ENCODE measurements around the gene IPO8. TPM values are rescaled to one million over a fixed set of nuclear protein-coding genes. Genes with fewer than 3 reads are reported as not detected.

IPO8 gene
- total RNA-seq, result 41.8 and 50.5 TPM in 2 replicates

DNA sequence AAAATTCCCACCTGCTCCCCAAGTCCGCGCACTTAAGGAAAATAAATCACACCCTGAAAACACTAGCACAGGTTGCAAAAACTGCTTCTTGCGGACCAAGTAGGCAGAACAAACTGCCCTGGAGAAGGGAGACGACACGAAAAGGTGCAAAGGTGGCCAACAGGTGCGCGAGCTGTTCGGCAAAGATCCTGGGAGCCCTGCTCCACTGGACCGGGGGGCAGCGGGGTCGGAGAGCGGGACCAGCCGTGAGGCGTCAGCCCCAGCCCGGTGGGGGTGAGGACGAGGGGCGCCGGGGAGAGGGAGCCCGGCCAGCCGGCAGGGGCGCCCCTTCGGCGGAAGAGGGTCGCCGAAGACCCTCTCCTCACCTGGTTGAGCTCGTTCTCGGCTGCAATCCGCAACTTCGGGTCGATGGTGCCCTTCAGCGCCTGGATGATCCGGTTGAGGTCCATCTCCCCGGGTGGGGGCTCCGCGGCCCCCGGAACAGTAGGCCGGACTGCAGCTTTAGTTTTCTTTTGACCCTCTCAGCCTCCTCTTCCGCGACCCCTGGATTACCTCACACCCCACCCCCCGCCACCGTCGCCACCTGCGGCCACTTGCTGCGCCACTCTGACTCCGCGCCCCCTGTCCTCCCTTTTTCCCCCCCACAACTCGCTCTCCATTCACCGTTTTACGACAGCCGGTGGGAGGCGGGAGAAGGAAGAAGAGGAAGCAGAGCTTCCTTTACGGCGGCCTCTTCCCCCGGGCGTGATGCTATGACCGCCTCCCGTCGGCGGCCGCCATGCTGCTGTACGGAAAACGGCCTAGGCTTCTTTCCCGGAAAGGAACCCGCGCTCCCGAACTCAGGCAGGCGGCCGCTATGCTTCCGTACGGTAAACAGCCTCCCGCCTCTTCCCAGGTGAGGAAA, at the start of gene IPO8:
TSS of gene IPO8 (minus strand) at position 671 of the 904 bp plus-strand sequence. CDS start at position 449, 222 bp downstream.
- Mint-ChIP-seq H3K9me3 (no peaks in the 10 kb centered on the region), H3K4me1 (ENCODE audit: low read depth) (peaks cover 40% of the 10 kb centered on the region), H3K4me3 (peak within 1 kb of the TSS; percentile 96), H3K27ac (peak within 1 kb of the TSS; percentile 94), H3K27me3 (ENCODE audit: insufficient read depth) (peaks cover 6% of the 10 kb centered on the region), H3K36me3 (ENCODE audit: low read depth) (no peaks in the 10 kb centered on the region)
- DNase-seq (ENCODE audit: low spot score), result peak; percentile 80
- intact Hi-C loops (cut with micrococcal nuclease), result loop anchor here (1.0 to 10.0 kb wide), 4 partner anchors 59 to 1315 kb away; partner anchors contain the start of genes CAPRIN2 and DDX11

DNA sequence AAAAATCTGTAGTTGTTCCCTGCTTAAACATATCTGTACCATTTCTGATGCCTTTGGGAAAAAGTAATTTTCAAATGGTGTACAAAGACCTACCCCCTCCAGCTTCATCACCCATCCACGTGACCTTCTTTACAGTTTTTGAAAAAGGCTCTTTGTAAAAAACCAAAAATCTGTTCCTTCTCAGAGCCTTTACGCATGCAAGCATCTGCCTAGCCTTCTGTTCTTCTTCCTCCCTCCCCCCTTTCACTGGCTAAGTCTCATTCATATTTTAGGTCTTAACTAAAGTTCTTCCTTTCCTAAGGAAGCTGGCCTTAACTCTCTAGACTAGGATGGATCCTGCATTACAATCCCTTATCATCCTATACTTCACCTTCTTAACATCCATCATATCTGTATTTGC, 48.7 kb upstream of the IPO8 start:
- Mint-ChIP-seq H3K36me3 (ENCODE audit: low read depth) (peaks cover 8% of the 10 kb centered on the region), H3K9me3 (no peaks in the 10 kb centered on the region), H3K27me3 (ENCODE audit: insufficient read depth) (no peaks in the 10 kb centered on the region), H3K4me3 (no peak overlapping the region), H3K4me1 (ENCODE audit: low read depth) (no peaks in the 10 kb centered on the region), H3K27ac (no peak overlapping the region)
- DNase-seq (ENCODE audit: low spot score), result no peak
- intact Hi-C loops (cut with micrococcal nuclease), result no loop called here

DNA sequence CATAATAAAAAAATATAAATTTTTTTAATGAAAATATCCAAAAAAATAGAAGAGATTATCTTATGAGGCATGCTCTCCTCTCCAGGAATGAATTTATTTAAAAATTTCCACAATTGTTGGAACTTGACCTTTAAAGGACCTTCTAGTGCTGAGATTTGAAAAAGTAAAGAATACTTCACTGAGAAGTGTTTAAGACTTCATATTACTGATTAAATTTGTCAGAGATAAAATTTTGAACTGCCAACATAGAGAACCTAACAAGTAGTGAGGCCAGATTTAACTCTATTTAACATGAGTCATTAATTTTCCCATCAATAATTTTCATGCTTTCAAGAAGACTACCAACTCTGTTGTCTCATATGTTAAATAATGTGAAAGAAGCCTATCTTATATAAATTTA, 44.6 kb upstream of the IPO8 start:
- Mint-ChIP-seq H3K9me3 (no peaks in the 10 kb centered on the region), H3K4me1 (ENCODE audit: low read depth) (no peaks in the 10 kb centered on the region), H3K36me3 (ENCODE audit: low read depth) (peaks cover 16% of the 10 kb centered on the region), H3K27me3 (ENCODE audit: insufficient read depth) (no peaks in the 10 kb centered on the region), H3K27ac (no peak overlapping the region), H3K4me3 (no peak overlapping the region)
- intact Hi-C loops (cut with micrococcal nuclease), result no loop called here
- no peak for DNase-seq (ENCODE audit: low spot score)

DNA sequence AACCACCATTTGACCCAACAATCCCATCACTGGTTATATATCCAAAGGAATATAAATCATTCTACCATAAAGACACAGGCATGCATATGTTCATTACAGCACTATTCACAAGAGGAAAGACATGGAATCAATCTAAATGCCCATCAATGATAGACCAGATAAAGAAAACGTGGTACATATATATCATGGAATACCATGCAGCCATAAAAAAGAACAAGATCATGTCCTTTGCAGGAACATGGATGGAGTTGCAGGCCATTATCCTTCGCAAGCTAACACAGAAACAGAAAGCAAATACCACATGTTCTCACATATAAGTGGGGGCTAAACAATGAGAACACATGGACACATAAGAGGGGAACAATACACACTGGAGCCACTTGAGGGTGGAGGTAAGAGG, 43.4 kb upstream of the IPO8 start:
- Mint-ChIP-seq H3K4me1 (ENCODE audit: low read depth) (no peaks in the 10 kb centered on the region), H3K4me3 (no peak overlapping the region), H3K27me3 (ENCODE audit: insufficient read depth) (no peaks in the 10 kb centered on the region), H3K9me3 (no peaks in the 10 kb centered on the region), H3K27ac (no peak overlapping the region), H3K36me3 (ENCODE audit: low read depth) (peaks cover 18% of the 10 kb centered on the region)
- no peak for DNase-seq (ENCODE audit: low spot score)
- intact Hi-C loops (cut with micrococcal nuclease), result no loop called here

DNA sequence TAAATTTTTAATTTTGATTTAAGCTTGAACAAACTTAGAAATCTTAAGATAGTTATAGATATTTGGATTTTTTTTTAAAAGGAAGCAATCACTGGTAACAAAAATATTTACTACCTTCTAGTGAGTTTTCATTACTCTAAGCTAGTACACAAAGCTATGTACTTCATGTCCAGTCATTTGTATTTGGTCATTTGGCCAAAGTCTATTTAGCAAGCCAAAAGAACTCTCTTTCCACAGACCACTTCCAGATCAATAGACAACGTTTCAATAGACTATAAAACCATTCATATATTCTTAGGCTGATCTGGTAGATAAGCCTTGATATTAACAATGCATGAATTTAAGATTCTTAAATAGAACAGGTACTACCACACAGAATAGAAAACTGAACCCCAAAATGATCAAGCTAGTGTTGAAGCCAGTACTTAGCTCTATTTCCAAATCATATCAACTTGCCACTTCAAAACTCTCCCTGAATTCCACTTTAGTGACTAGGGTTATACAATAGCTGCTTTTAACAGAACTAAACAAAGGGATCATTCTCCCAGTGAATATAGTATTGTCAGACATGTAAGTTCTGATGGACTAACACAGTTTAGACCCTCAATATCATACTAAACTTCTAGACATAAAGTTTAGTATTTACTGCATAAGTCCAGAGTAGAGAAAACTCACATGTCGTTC, 37.4 kb upstream of the IPO8 start:
- DNase-seq (ENCODE audit: low spot score), result no peak
- H3K27ac Mint-ChIP-seq, result no peak overlapping the region
- no peak overlapping the region for H3K4me3 Mint-ChIP-seq
- no peaks in the 10 kb centered on the region for H3K4me1 Mint-ChIP-seq (ENCODE audit: low read depth)
- H3K9me3 Mint-ChIP-seq, result no peaks in the 10 kb centered on the region
- peaks cover 8% of the 10 kb centered on the region for H3K36me3 Mint-ChIP-seq (ENCODE audit: low read depth)
- intact Hi-C loops (cut with micrococcal nuclease), result no loop called here
- no peaks in the 10 kb centered on the region for H3K27me3 Mint-ChIP-seq (ENCODE audit: insufficient read depth)

DNA sequence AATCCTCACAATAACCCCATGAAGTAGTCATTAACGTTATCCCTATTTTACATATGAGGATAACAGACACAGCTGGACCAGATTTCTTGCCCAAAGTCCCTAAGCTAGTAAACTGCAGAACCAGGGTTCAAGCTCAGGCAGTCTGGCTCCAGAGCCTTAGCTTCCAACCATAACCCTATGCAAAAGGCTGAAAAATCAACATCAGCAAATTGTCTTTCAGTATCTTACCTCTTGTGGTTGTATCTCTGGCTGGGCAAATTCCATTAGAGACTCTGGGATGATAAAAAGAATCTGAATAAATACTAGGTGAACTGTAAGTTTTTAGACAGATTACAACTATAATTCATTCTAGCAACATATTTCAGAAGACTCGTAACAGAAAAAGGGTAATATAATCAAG, 34.3 kb upstream of the IPO8 start:
- Mint-ChIP-seq H3K36me3 (ENCODE audit: low read depth) (peaks cover 6% of the 10 kb centered on the region), H3K27me3 (ENCODE audit: insufficient read depth) (no peaks in the 10 kb centered on the region), H3K4me1 (ENCODE audit: low read depth) (no peaks in the 10 kb centered on the region), H3K27ac (no peak overlapping the region), H3K9me3 (no peaks in the 10 kb centered on the region), H3K4me3 (no peak overlapping the region)
- no peak for DNase-seq (ENCODE audit: low spot score)
- intact Hi-C loops (cut with micrococcal nuclease), result no loop called here

DNA sequence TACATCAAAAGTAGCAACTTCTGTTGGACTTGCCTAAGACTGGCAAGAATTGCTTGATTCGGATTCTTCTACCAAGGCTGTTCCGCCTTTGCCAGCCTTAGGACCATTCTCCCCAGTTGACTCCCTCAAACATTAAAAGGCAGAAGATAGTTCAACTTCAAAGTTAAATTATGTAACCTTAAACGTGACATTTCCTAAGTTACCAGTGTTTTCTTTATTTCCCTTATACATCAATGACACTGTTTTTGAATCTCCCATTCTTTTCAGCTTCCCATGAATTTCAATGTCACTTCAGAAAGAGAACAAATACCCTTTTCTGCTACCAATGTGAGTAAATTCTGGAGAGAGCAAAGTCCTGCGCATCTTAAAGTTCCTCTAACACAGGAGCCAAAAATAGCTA, 33.9 kb upstream of the IPO8 start:
- intact Hi-C loops (cut with micrococcal nuclease), result no loop called here
- DNase-seq (ENCODE audit: low spot score), result no peak
- Mint-ChIP-seq H3K4me1 (ENCODE audit: low read depth) (no peaks in the 10 kb centered on the region), H3K36me3 (ENCODE audit: low read depth) (peaks cover 4% of the 10 kb centered on the region), H3K27me3 (ENCODE audit: insufficient read depth) (no peaks in the 10 kb centered on the region), H3K4me3 (no peak overlapping the region), H3K27ac (no peak overlapping the region), H3K9me3 (no peaks in the 10 kb centered on the region)

DNA sequence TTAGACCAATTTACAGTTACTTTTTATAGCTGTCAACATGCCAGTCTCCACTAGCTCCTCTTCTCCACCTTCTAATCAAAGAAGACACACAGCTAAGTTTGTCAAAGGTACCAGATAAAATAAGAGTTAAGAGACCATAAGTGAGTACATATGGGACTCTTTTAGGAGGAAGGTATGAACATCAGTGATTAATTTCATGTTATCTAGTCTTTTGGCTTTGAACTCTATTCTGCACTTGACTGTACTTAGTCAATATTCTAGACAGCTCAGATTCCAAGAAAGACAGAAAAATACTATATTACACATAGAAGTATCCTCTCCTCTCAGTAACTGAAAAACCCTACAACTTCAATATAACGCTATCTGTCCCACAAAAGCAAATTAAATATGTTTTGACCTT, 31.0 kb upstream of the IPO8 start:
- Mint-ChIP-seq H3K27ac (no peak overlapping the region), H3K4me1 (ENCODE audit: low read depth) (no peaks in the 10 kb centered on the region), H3K27me3 (ENCODE audit: insufficient read depth) (no peaks in the 10 kb centered on the region), H3K9me3 (no peaks in the 10 kb centered on the region), H3K36me3 (ENCODE audit: low read depth) (peaks cover 4% of the 10 kb centered on the region), H3K4me3 (no peak overlapping the region)
- intact Hi-C loops (cut with micrococcal nuclease), result no loop called here
- DNase-seq (ENCODE audit: low spot score), result no peak

DNA sequence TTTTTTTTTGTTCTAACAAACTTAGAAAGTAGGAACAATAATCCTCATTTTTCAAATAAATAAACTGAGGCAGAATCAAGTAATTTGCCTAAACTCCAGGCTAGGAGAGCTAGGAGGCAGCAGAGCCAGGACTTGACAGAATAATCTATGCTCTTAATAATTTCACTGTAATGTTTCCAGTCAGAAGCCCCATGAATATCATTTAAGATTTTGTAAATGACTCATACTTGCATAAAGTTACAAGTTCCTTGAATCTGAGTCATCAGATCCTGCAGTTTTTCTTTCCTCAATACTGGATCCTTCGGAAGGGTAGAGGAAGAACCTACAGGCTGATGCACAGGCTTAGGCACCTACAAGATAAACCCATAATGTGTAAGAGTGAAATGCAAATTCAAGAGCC, 30.1 kb upstream of the IPO8 start:
- no peak overlapping the region for H3K27ac Mint-ChIP-seq
- no peak overlapping the region for H3K4me3 Mint-ChIP-seq
- H3K36me3 Mint-ChIP-seq (ENCODE audit: low read depth), result peaks cover 4% of the 10 kb centered on the region
- H3K9me3 Mint-ChIP-seq, result no peaks in the 10 kb centered on the region
- no peaks in the 10 kb centered on the region for H3K4me1 Mint-ChIP-seq (ENCODE audit: low read depth)
- DNase-seq (ENCODE audit: low spot score), result no peak
- intact Hi-C loops (cut with micrococcal nuclease), result no loop called here
- H3K27me3 Mint-ChIP-seq (ENCODE audit: insufficient read depth), result no peaks in the 10 kb centered on the region

DNA sequence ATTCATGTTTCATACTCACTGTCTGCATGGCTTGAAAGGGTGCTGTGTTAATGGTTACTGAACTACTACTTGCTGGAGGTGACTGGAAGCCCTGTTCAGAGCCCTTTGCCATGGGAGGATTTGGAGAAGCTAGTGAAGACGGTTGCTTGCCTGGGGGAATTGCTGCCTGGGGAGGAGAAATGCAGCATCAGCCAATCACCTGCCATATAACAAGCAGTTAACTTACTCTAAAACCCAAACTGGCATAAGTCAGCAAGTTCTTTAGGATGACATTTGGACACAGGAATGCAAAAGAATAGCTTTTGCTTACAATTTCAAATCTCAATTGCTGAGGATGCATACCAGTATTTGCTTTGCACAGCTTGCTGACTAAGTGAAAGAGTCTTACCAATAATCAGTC, 23.4 kb upstream of the IPO8 start:
- H3K4me3 Mint-ChIP-seq, result no peak overlapping the region
- no peaks in the 10 kb centered on the region for H3K4me1 Mint-ChIP-seq (ENCODE audit: low read depth)
- intact Hi-C loops (cut with micrococcal nuclease), result no loop called here
- H3K36me3 Mint-ChIP-seq (ENCODE audit: low read depth), result peaks cover 7% of the 10 kb centered on the region
- H3K9me3 Mint-ChIP-seq, result no peaks in the 10 kb centered on the region
- no peak for DNase-seq (ENCODE audit: low spot score)
- no peaks in the 10 kb centered on the region for H3K27me3 Mint-ChIP-seq (ENCODE audit: insufficient read depth)
- H3K27ac Mint-ChIP-seq, result no peak overlapping the region

DNA sequence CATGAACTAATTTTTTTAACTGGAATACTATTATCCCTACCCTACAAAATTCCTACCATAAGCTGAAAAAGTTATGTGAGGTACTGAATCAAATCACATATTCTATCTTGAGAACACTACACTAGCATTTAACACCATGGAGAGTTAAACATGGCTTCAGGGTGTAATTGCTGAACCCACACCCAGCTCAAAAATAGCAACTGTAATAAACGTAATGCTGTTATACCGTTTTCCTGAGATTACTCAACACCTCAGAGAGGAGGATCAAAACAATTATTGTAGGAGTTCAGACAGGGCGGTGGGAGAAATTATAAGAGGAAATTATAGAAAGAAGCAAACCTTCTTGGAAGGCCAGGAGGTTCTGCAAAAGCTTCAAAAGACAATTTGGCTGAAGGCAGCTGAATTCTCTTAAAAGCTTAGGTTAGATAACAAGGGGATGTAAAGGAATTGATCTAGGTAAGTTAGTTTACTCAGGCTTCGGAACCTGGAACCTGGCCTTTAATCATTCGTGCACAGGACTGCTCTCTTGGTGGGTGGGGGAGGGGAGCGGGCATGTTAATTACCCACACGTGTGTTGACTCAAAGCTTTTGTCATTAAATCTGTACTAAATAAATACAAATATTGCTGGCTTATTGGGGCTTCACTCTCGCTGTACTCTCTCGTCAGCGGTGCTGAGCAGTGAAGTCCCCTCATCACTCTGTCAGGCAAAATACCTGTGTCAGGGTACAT, 12.1 kb upstream of the IPO8 start:
- H3K4me3 Mint-ChIP-seq, result no peak overlapping the region
- no peak for DNase-seq (ENCODE audit: low spot score)
- H3K27ac Mint-ChIP-seq, result no peak overlapping the region
- H3K36me3 Mint-ChIP-seq (ENCODE audit: low read depth), result peaks cover 2% of the 10 kb centered on the region
- H3K4me1 Mint-ChIP-seq (ENCODE audit: low read depth), result no peaks in the 10 kb centered on the region
- H3K9me3 Mint-ChIP-seq, result no peaks in the 10 kb centered on the region
- H3K27me3 Mint-ChIP-seq (ENCODE audit: insufficient read depth), result peaks cover 5% of the 10 kb centered on the region
- intact Hi-C loops (cut with micrococcal nuclease), result no loop called here

DNA sequence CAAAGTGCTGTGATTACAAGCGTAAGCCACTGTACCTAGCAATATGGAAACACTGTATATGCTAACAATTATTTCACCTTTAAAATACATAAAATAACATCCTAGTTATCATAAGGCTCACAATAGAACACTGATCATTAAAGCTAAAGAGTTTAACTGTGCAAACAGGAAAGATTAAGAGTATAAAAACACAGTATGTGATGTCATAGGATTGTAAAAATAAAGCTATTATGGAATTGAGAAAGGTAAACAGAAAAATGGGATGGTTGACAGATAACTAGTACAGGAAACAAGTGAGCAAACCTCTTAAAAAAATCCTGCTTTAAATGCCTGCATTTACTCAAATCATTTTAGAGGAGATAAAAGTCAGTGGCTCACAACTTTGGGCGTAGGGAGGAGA, 10.8 kb upstream of the IPO8 start:
- intact Hi-C loops (cut with micrococcal nuclease), result no loop called here
- Mint-ChIP-seq H3K36me3 (ENCODE audit: low read depth) (peaks cover 2% of the 10 kb centered on the region), H3K4me3 (no peak overlapping the region)

DNA sequence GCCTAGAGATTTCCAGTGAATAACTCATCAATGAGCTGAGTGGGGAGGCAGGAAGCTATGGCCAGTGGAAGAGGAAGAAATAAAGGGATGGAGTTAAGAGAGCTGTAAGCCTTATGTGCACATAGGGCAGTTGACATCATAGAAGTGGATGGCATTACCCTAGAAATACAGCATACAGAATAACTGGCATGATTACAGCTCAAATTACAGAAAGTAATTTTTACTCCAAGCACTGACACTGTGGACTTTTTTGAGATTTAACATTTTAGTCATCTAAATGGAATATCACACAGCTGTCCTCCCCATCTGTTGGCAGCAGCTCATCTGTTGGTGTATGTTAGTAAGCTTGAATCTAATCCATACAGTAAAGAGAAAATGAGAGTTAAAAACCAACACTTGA, 5.4 kb upstream of the IPO8 start:
- no peaks in the 10 kb centered on the region for H3K9me3 Mint-ChIP-seq
- H3K4me3 Mint-ChIP-seq, result no peak overlapping the region
- H3K27me3 Mint-ChIP-seq (ENCODE audit: insufficient read depth), result peaks cover 11% of the 10 kb centered on the region
- no peak for DNase-seq (ENCODE audit: low spot score)
- H3K27ac Mint-ChIP-seq, result no peak overlapping the region
- intact Hi-C loops (cut with micrococcal nuclease), result no loop called here
- peaks cover 5% of the 10 kb centered on the region for H3K4me1 Mint-ChIP-seq (ENCODE audit: low read depth)
- H3K36me3 Mint-ChIP-seq (ENCODE audit: low read depth), result no peaks in the 10 kb centered on the region

More for the DNA sequence above, 10.8 kb upstream of the IPO8 start:
- Mint-ChIP-seq H3K27ac (no peak overlapping the region), H3K27me3 (ENCODE audit: insufficient read depth) (peaks cover 5% of the 10 kb centered on the region), H3K4me1 (ENCODE audit: low read depth) (no peaks in the 10 kb centered on the region), H3K9me3 (no peaks in the 10 kb centered on the region)
- no peak for DNase-seq (ENCODE audit: low spot score)
